Kidney (tissue), 14 donors: ENCODE data around the gene FMNL3. TPM values are rescaled to one million over a fixed set of nuclear protein-coding genes. Genes with fewer than 3 reads are reported as not detected.
A peak's percentile ranks its signal among the peaks of the same experiment; 100 is the strongest.

Experiments used
- DNase-seq, 5 donors: peaks; one replicate each; pipeline ENCODE4 v3.0.0-alpha.2; 2013 to 2020
- FAIRE-seq: peaks from 2 replicates; lab custom pipeline; 2012; peaks lifted over from hg19 to GRCh38; lab: Jason Lieb, UNC
- H3K27ac ChIP-seq, 2 donors: one replicate each; pipeline ENCODE4 v1.7.0; 2013; ENCODE audit warnings: low read depth in 2 of 2, low read length in 2 of 2, inconsistent platforms in 1 of 2
- H3K27me3 ChIP-seq: one replicate; pipeline ENCODE4 v1.7.1; 2013; ENCODE audit warnings: low read length, inconsistent platforms; ENCODE audit not compliant: control insufficient read depth, insufficient read depth
- H3K36me3 ChIP-seq, 3 donors: one replicate each; pipeline versions ENCODE4 v1.7.0 to v1.7.1; 2013; ENCODE audit warnings: low read length in 3 of 3, control low read depth in 1 of 3, inconsistent platforms in 1 of 3; ENCODE audit not compliant: insufficient read depth in 3 of 3, control insufficient read depth in 2 of 3
- H3K4me1 ChIP-seq, 3 donors: one replicate each; pipeline versions ENCODE4 v1.7.0 to v1.7.1; 2013; ENCODE audit warnings: low read length in 3 of 3, inconsistent platforms in 1 of 3, low read depth in 1 of 3; ENCODE audit not compliant: control insufficient read depth in 2 of 3, insufficient read depth in 2 of 3
- H3K4me3 ChIP-seq, 3 donors: one replicate each; pipeline versions ENCODE4 v1.7.0 to v1.8.1; 2013; ENCODE audit warnings: low read length in 3 of 3, control low read depth in 1 of 3, inconsistent platforms in 1 of 3
- H3K9ac ChIP-seq, 3 donors: one replicate each; pipeline versions ENCODE4 v1.7.0 to v1.7.1; 2013; ENCODE audit warnings: low read length in 3 of 3, control low read depth in 1 of 3, inconsistent platforms in 1 of 3
- H3K9me3 ChIP-seq, 3 donors: one replicate each; pipeline versions ENCODE4 v1.7.0 to v1.7.1; 2013; ENCODE audit warnings: low read length in 3 of 3, control low read depth in 1 of 3, inconsistent platforms in 1 of 3; ENCODE audit not compliant: control insufficient read depth in 2 of 3, insufficient read depth in 1 of 3
- intact Hi-C: fragments of 100-400 bp; cut with DNase I; formaldehyde crosslinking; loops from one replicate; pipeline ENCODE4 v1.11.1; 2022
- polyA plus RNA-seq: library from polyadenylated mRNA; stranded (reverse); fragments of 350-450 nt; fragmentation: Illumina TruSeq; extraction: RNeasy Lipid Tissue Mini Kit (QIAGEN cat#74804); gene quantifications from one replicate; pipeline ENCODE4 v1.2.3, GENCODE V29; 2014; ENCODE audit warnings: low read depth, low replicate concordance; ENCODE audit not compliant: insufficient read depth
- total RNA-seq: library from RNA; stranded (reverse); fragmentation: NEBNext Ultra II Directional; extraction: Animal tissue kit (Norgen Biotek cat#: 25700); gene quantifications from one replicate; pipeline ENCODE4 v1.2.1, GENCODE V29; 2021
- TF ChIP-seq, protein P1 (sequence below): IDR thresholded peaks from 3 replicates; pipeline ENCODE4 v1.5.1; 2012; ENCODE audit warnings: mild to moderate bottlenecking, moderate library complexity, borderline replicate concordance; ENCODE audit not compliant: insufficient read depth; ENCODE audit errors: extremely low read depth
- donor health status: control.
- donor health status: control.
- donor health status: control.
- donor health status: control.
- donor health status: control.
- donor health status: DM: yes; HTN: yes; CAD: no.
- donor health status: Normal renal cell carcinoma (clear cell type).

The FMNL3 gene
- total and polyA plus RNA-seq, 2 donors from 2014 or later, result 6.3 to 25.6 TPM

DNA sequence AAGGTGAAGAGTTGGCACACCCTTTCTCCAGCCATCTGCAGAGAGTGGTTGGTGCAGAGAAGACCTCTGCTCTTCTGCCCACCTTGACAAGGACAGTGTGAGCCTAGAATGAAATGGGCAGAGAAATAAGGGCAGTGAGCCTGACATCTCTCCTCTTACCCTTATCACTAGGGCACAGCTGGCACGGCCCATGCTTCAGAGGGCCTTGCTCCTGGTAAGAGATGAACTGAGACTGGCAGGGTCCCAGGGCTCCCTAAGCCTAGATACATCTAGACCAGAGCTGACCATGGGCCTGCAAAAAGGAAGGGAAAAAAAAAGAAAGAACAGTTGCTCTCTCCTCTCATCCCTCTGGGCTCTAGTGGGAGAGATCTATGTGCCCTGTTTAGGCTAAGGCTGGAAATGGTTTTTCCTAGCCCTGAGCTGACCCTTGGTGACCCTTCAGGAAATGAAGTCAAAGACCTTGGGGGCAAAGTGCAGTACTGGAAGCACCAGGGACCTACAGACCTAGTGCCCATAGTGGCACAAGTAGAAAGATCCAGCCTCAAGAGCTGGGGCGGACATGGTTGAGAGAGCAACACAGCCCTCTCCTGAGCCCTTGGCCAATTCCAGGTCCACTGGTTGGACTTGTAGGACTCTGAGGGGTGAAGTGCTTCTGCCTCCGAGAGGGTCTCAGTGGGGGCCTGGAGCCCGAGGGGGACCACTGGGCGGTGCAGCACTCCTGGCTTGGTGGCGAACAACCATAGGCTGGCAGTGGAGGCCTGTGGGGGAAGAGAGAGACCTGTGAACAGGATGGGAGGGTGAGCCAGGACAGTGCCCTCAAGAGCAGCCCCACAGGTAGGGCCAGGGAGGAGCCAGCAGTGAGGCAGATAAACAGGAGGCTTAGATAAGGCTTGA is 61.8 kb downstream of the FMNL3 start:
- Histone ChIP-seq H3K27ac (no peak overlapping the region), H3K27me3 (no peaks in the 10 kb centered on the region), H3K4me3 (no peak overlapping the region), H3K36me3 (peaks cover 2 to 24% (median 18%) of the 10 kb centered on the region in 3 donors), H3K9ac (no peak overlapping the region), H3K9me3 (no peaks in the 10 kb centered on the region), H3K4me1 (peaks cover 2 to 23% (median 3%) of the 10 kb centered on the region in 3 donors)
- TF ChIP-seq, protein P1, sequence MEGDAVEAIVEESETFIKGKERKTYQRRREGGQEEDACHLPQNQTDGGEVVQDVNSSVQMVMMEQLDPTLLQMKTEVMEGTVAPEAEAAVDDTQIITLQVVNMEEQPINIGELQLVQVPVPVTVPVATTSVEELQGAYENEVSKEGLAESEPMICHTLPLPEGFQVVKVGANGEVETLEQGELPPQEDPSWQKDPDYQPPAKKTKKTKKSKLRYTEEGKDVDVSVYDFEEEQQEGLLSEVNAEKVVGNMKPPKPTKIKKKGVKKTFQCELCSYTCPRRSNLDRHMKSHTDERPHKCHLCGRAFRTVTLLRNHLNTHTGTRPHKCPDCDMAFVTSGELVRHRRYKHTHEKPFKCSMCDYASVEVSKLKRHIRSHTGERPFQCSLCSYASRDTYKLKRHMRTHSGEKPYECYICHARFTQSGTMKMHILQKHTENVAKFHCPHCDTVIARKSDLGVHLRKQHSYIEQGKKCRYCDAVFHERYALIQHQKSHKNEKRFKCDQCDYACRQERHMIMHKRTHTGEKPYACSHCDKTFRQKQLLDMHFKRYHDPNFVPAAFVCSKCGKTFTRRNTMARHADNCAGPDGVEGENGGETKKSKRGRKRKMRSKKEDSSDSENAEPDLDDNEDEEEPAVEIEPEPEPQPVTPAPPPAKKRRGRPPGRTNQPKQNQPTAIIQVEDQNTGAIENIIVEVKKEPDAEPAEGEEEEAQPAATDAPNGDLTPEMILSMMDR, result no peak
- intact Hi-C loops, result no loop called here
- DNase-seq, result peak in 1 of 5 donors; percentile 59
- FAIRE-seq, result no peak

DNA sequence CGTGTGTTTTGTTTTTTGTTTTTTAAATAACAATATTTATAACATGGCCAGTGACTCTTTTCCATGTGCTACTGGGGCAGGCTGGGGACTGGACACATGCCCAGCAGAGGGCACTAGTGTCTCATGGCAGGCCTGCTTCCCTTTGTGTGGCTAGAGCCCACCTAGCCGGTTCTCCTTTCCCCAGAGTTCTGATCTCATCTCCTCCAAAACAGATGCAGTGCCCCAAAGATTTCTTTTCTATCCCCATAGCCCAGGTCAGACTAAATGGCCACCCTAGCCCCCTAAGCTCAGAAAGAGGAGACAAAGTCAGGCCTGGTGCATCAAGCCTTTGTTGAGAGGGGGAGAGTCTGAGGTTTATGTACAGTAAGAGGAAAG is 62.6 kb downstream of the FMNL3 start:
- Histone ChIP-seq H3K9ac (no peak overlapping the region), H3K27ac (no peak overlapping the region), H3K4me1 (peaks cover 2 to 23% (median 3%) of the 10 kb centered on the region in 3 donors), H3K27me3 (no peaks in the 10 kb centered on the region), H3K9me3 (no peaks in the 10 kb centered on the region), H3K36me3 (peaks cover 2 to 22% (median 18%) of the 10 kb centered on the region in 3 donors), H3K4me3 (no peak overlapping the region)
- FAIRE-seq, result no peak
- peak; percentile 86 to 93 (median 89) for DNase-seq
- TF ChIP-seq, protein P1, result peak; percentile 92
- intact Hi-C loops, result loop anchor here (5.0 kb wide), 1 partner anchor 63 kb away; the partner anchor contains the start of gene FMNL3

GRCh38 chr12:49643961-49644619 is 63.1 kb downstream of the FMNL3 start:
- peaks cover 2 to 23% (median 18%) of the 10 kb centered on the region in 3 donors for H3K36me3 ChIP-seq
- DNase-seq, result peak in 2 of 5 donors; percentile 37 to 52

More at GRCh38 chr12:49643961-49644619, 63.1 kb downstream of the FMNL3 start:
- H3K9me3 ChIP-seq, result no peaks in the 10 kb centered on the region
- H3K4me3 ChIP-seq, result no peak overlapping the region
- FAIRE-seq, result no peak
- H3K27ac ChIP-seq, result no peak overlapping the region
- TF ChIP-seq, protein P1, result no peak
- H3K27me3 ChIP-seq, result no peaks in the 10 kb centered on the region
- H3K9ac ChIP-seq, result no peak overlapping the region
- peaks cover 2 to 23% (median 3%) of the 10 kb centered on the region in 3 donors for H3K4me1 ChIP-seq
- intact Hi-C loops, result loop anchor here (5.0 kb wide), 1 partner anchor 63 kb away; the partner anchor contains the start of gene FMNL3
